Endothelial cell of umbilical vein (primary cell): ENCODE results near the gene BMPER. TPM values are rescaled to one million over a fixed set of nuclear protein-coding genes. Genes with fewer than 3 reads are reported as not detected.

ENCODE experiments used
- BruUV-seq: library from RNA; stranded (reverse); fragments of 400-500 nt; replicated peaks from 2 replicates; lab custom pipeline; 2021; lab: Mats Ljungman, UMichigan
- CTCF ChIA-PET: fragments of 300-600, 350-600 bp; sonication (Branson Sonifier 250); formaldehyde crosslinking; loops from one replicate; lab custom pipeline; 2021; ENCODE audit warnings: antibody characterized with exemption, inconsistent platforms; lab: Charles Lee
- POLR2A ChIA-PET: fragments of 300-600, 350-600 bp; sonication (Branson Sonifier 250); formaldehyde crosslinking; loops from one replicate; lab custom pipeline; 2021; ENCODE audit warnings: antibody characterized with exemption, inconsistent platforms; lab: Charles Lee
- DNase-seq: peaks from one replicate; pipeline ENCODE4 v3.0.0-alpha.2; 2011; ENCODE audit warnings: low read depth, low spot score
- FAIRE-seq: peaks from 2 replicates; lab custom pipeline; 2011; peaks lifted over from hg19 to GRCh38; lab: Jason Lieb, UNC
- H2AFZ ChIP-seq: 2 replicates; pipeline ENCODE4 v1.6.0; 2012; ENCODE audit warnings: low read depth, low read length, control low read depth, inconsistent platforms
- H3K27ac ChIP-seq: 2 replicates; pipeline ENCODE4 v1.5.1; 2011; ENCODE audit warnings: low read depth, mild to moderate bottlenecking, control low read depth, low read length, moderate library complexity; ENCODE audit not compliant: insufficient read depth
- H3K27me3 ChIP-seq, 2 experiments: 2 replicates each; pipeline versions ENCODE4 v1.6.0 to v1.6.1; 2011; ENCODE audit warnings: low read length in 2 of 2, mixed read lengths in 1 of 2; ENCODE audit not compliant: control insufficient read depth in 2 of 2, insufficient read depth in 2 of 2
- H3K36me3 ChIP-seq, 2 experiments: 2 replicates in 1 of 2; 3 replicates in 1 of 2; pipeline ENCODE4 v1.5.1; 2011; ENCODE audit warnings: low read length in 2 of 2, mild to moderate bottlenecking in 1 of 2, moderate library complexity in 1 of 2; ENCODE audit not compliant: control insufficient read depth in 2 of 2, insufficient read depth in 2 of 2; ENCODE audit errors: extremely low read depth in 1 of 2
- H3K4me1 ChIP-seq: 3 replicates; pipeline ENCODE4 v1.5.1; 2011; ENCODE audit warnings: mild to moderate bottlenecking, low read length; ENCODE audit not compliant: control insufficient read depth, insufficient read depth; ENCODE audit errors: extremely low read depth
- H3K4me2 ChIP-seq: 2 replicates; pipeline ENCODE4 v1.6.1; 2011; ENCODE audit warnings: low read length, control low read depth, mixed read lengths; ENCODE audit not compliant: insufficient read depth
- H3K4me3 ChIP-seq, 3 experiments: fragments of 200-600 bp in 1 of 3; sonication (generic), shearing (Covaris generic) in 1 of 3; replicated peaks in 1 of 3; 2 replicates each; pipeline ENCODE4 v1.5.1; 2011 to 2016; ENCODE audit warnings: control low read depth in 3 of 3, low read length in 3 of 3, mild to moderate bottlenecking in 2 of 3, inconsistent platforms in 1 of 3, low read depth in 1 of 3, moderate library complexity in 1 of 3; ENCODE audit not compliant: insufficient read depth in 1 of 3
- H3K79me2 ChIP-seq: 2 replicates; pipeline ENCODE4 v1.6.0; 2012; ENCODE audit warnings: low read length, inconsistent platforms; ENCODE audit not compliant: control insufficient read depth, insufficient read depth
- H3K9ac ChIP-seq: replicated peaks from 2 replicates; pipeline ENCODE3; 2011; ENCODE audit warnings: low read length, control low read depth; ENCODE audit not compliant: insufficient read depth; ENCODE audit errors: extremely low read depth
- H3K9me1 ChIP-seq: replicated peaks from 3 replicates; pipeline ENCODE4 v1.6.0; 2011; ENCODE audit warnings: mild to moderate bottlenecking, low read length; ENCODE audit not compliant: control insufficient read depth, insufficient read depth; ENCODE audit errors: extremely low read depth
- H3K9me3 ChIP-seq: replicated peaks from 2 replicates; pipeline ENCODE4 v1.5.1; 2012; ENCODE audit warnings: low read length, inconsistent platforms; ENCODE audit not compliant: control insufficient read depth, insufficient read depth
- H4K20me1 ChIP-seq: replicated peaks from 2 replicates; pipeline ENCODE3; 2011; ENCODE audit warnings: mild to moderate bottlenecking, low read length; ENCODE audit not compliant: control insufficient read depth, insufficient read depth; ENCODE audit errors: extremely low read depth
- EZH2 ChIP-seq: IDR thresholded peaks from 2 replicates; pipeline ENCODE4 v1.6.1; 2012; ENCODE audit warnings: borderline replicate concordance, low read depth, mild to moderate bottlenecking, moderate library complexity, low read length, inconsistent platforms; ENCODE audit not compliant: severe bottlenecking
- FOS ChIP-seq: IDR thresholded peaks from 2 replicates; pipeline ENCODE4 v1.6.1; 2011; ENCODE audit warnings: mild to moderate bottlenecking, low read length, moderate library complexity, borderline replicate concordance; ENCODE audit not compliant: insufficient read depth
- GATA2 ChIP-seq: IDR thresholded peaks from 2 replicates; pipeline ENCODE4 v1.7.0; 2011; ENCODE audit warnings: low read depth, mild to moderate bottlenecking, moderate library complexity, mixed read lengths, low read length; ENCODE audit not compliant: insufficient read length, insufficient read depth
- JUN ChIP-seq: IDR thresholded peaks from 2 replicates; pipeline ENCODE4 v1.6.1; 2011; ENCODE audit warnings: borderline replicate concordance, low read depth; ENCODE audit not compliant: insufficient read length, insufficient read depth
- MYC ChIP-seq: IDR thresholded peaks from one replicate; pipeline ENCODE4 v1.6.1; 2011; ENCODE audit warnings: mild to moderate bottlenecking, low read depth, low read length
- POLR2A ChIP-seq: IDR thresholded peaks from 2 replicates; pipeline ENCODE4 v1.6.1; 2012; ENCODE audit warnings: low read depth, mild to moderate bottlenecking, control low read depth, low read length
- POLR2AphosphoS5 ChIP-seq: IDR thresholded peaks from 2 replicates; pipeline ENCODE4 v1.6.1; 2012; ENCODE audit warnings: low read depth, mild to moderate bottlenecking, control low read depth, low read length, moderate library complexity; ENCODE audit not compliant: insufficient read depth
- dilution Hi-C: fragments of 300-500 bp; cut with MboI; formaldehyde crosslinking; loops from one replicate; pipeline ENCODE4 v1.15.0; 2019; ENCODE audit warnings: low sequenced_read_pairs; ENCODE audit not compliant: extremely low pct_ligation_motif_present
- intact Hi-C: fragments of 100-400 bp; cut with micrococcal nuclease; formaldehyde crosslinking; loops from one replicate; pipeline ENCODE4 v1.10.0; 2022
- polyA plus RNA-seq, 4 experiments: library from polyadenylated mRNA; depleted of rRNA in 3 of 4; stranded (reverse) in 3 of 4; unstranded in 1 of 4; fragments of >200 nt; gene quantifications; 2 replicates each; pipeline versions ENCODE4 v1.2.1 to v1.2.3, GENCODE V29; 2011 to 2012; ENCODE audit warnings: missing spikeins in 1 of 4
- total RNA-seq: library from RNA; stranded (reverse); gene quantifications from 2 replicates; pipeline ENCODE4 v1.2.3, GENCODE V29; 2021
- TF ChIP-seq, protein P1 (sequence below), 2 donors: IDR thresholded peaks; 1 replicate in 1 of 2; 2 replicates in 1 of 2; pipeline ENCODE4 v1.5.1; 2011; ENCODE audit warnings: low read length in 2 of 2, mild to moderate bottlenecking in 2 of 2, moderate library complexity in 2 of 2, control low read depth in 1 of 2, inconsistent platforms in 1 of 2, low read depth in 1 of 2; ENCODE audit not compliant: insufficient read depth in 1 of 2; ENCODE audit errors: extremely low read depth in 1 of 2
- TF ChIP-seq, protein P2 (sequence below): IDR thresholded peaks from 2 replicates; pipeline ENCODE4 v1.6.1; 2011; ENCODE audit not compliant: insufficient read depth, insufficient read length

Gene BMPER
- total and polyA plus RNA-seq, 2 donors (not counting 3 experiments of a cell fraction or from before 2014, with no cell fraction given), result 0.10 to 0.13 TPM

DNA sequence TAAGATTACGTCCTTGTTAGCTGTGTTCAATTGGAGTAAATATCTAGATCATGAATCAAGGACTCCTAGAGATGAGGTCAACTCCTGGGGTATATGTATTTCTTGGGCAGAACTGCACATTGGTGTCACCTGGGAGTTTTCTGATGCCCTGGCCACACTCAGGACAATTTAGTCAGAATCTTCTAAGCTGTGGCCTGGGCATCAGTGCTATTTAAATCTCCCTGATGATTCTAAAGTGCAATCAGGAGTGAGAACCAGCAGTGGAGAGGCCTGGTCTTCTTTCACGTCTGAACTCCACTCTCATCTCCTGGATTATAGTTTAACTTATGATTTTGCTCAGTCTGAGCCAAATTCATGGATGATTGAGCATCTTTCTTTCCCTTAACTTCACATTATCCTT, 218.0 kb downstream of the BMPER start:
- H3K4me3 ChIP-seq, result no peak overlapping the region
- POLR2A ChIA-PET, result no interaction called here
- no peak overlapping the region for H3K4me2 ChIP-seq
- dilution Hi-C loops, result no loop called here
- no peak overlapping the region for H3K27ac ChIP-seq
- no peak for FAIRE-seq
- H3K27me3 ChIP-seq, result no peaks in the 10 kb centered on the region
- no peaks in the 10 kb centered on the region for H3K9me3 ChIP-seq
- H3K36me3 ChIP-seq, result no peaks in the 10 kb centered on the region
- CTCF ChIA-PET, result no interaction called here
- H3K79me2 ChIP-seq, result no peaks in the 10 kb centered on the region
- no peak overlapping the region for H3K9ac ChIP-seq
- no peaks in the 10 kb centered on the region for H3K4me1 ChIP-seq
- DNase-seq, result no peak
- TF ChIP-seq, protein P1, sequence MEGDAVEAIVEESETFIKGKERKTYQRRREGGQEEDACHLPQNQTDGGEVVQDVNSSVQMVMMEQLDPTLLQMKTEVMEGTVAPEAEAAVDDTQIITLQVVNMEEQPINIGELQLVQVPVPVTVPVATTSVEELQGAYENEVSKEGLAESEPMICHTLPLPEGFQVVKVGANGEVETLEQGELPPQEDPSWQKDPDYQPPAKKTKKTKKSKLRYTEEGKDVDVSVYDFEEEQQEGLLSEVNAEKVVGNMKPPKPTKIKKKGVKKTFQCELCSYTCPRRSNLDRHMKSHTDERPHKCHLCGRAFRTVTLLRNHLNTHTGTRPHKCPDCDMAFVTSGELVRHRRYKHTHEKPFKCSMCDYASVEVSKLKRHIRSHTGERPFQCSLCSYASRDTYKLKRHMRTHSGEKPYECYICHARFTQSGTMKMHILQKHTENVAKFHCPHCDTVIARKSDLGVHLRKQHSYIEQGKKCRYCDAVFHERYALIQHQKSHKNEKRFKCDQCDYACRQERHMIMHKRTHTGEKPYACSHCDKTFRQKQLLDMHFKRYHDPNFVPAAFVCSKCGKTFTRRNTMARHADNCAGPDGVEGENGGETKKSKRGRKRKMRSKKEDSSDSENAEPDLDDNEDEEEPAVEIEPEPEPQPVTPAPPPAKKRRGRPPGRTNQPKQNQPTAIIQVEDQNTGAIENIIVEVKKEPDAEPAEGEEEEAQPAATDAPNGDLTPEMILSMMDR (IDR thresholded peaks at IDR 0.05; ENCODE audit: extremely low read depth in 1 of 2, insufficient read depth in 1 of 2, low read depth in 1 of 2, low read length in 2 of 2), result no peak
- TF ChIP-seq POLR2AphosphoS5 (no peak), FOS (no peak), JUN (no peak), MYC (no peak), POLR2A (no peak), EZH2 (no peak), GATA2 (no peak)
- TF ChIP-seq, protein P2, sequence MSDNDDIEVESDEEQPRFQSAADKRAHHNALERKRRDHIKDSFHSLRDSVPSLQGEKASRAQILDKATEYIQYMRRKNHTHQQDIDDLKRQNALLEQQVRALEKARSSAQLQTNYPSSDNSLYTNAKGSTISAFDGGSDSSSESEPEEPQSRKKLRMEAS, result no peak
- H2AFZ ChIP-seq, result no peak overlapping the region
- no TSS peak for BruUV-seq
- H4K20me1 ChIP-seq, result no peaks in the 10 kb centered on the region
- intact Hi-C loops, result no loop called here
- no peaks in the 10 kb centered on the region for H3K9me1 ChIP-seq
